HCEC 1CT (cell line): ENCODE measurements around the gene CIT.
"Not testable (repeated sequence)": the region's sequence is repeated elsewhere in the genome, so short reads cannot be mapped to it uniquely, and the experiment has no call there.

Source experiments
- DNase-seq: peaks from one replicate; pipeline ENCODE4 v3.0.0-alpha.2; 2017

The CIT gene

GRCh38 chr12:119728444-119728745 is 148.7 kb downstream of the CIT start:
- no peak for DNase-seq

DNA sequence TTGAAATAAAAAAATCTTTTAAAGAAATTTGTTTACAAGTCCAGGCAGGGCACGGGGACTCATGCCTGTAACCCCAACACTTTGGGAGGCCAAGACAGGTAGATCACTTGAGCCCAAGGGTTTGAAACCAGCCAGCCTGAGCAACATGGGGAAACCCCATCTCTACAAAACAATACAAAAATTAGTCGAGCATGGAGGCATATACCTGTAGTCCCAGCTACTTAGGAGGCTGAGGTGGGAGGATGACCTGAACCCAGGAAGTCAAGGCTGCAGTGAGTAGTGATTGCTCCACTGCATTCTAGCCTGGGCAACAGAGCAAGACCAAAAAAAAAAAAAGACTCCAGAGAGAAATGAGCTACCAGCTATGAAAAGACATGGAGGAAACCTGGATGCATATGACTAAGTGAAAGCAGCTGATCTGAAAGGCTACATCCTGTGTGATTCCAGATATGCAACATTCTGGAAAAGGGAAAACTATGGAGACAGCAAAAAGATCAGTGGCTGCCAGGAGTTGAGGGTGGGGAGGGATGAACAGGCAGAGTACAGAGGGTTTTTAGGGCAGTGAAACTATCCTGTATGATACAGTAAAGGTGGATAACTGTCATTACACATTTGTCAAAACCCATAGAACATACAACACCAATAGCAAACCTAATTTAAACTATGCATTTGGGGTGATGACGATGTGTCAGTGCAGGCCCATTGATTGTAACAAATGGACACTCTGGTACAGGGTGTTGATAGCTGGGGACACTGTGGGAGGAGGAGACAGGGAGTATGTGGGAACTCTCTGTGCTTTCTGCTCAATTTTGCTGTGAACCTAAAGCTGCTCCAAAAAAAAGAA is 149.3 kb downstream of the CIT start:
- no peak for DNase-seq

GRCh38 chr12:119725523-119725922 is 151.6 kb downstream of the CIT start:
- DNase-seq, result no peak

- DNase-seq, result no peak
Measured at GRCh38 chr12:119721306-119721705, 155.8 kb downstream of the CIT start.

DNA sequence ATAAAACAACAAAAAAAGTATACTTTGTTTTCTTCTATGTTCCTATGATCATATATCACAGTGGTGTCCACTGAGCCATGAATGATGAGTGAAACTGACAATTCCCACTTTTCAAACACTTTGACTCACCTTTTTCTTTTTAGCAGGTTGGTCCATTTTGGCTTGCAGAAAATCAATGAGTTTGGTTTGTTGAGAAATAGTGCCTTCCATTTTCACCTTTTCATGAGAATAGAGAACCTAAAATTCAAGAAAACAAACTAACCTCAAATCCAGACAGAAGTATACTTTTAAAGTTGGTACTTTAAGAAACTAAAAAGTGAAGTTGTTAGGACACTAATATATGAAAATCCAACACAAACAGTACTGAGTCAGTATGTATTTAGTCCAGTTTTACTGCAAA is 156.8 kb downstream of the CIT start:
- no peak for DNase-seq

DNA sequence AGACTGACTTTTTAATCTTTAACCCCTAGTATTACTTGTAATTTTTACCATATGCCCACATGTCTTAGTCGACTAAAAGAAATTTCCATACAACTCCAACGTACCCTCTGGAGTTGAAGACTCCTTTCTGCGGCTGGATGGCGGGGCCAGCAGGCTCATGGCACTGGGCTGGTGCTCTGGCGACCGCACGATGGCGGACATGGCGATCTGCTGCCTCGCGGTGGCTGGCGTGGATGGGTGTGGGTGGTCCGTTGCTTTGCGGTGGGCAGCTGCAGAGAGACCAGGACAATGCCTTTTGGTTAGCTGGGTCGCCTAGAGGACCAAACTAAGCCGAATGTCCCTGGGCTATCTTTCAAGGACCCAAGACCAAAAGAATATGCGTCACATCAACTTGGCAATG is 159.0 kb downstream of the CIT start:
- no peak for DNase-seq

- DNase-seq, result peak; percentile 40
Measured at GRCh38 chr12:119715268-119715620, 161.9 kb downstream of the CIT start.

DNA sequence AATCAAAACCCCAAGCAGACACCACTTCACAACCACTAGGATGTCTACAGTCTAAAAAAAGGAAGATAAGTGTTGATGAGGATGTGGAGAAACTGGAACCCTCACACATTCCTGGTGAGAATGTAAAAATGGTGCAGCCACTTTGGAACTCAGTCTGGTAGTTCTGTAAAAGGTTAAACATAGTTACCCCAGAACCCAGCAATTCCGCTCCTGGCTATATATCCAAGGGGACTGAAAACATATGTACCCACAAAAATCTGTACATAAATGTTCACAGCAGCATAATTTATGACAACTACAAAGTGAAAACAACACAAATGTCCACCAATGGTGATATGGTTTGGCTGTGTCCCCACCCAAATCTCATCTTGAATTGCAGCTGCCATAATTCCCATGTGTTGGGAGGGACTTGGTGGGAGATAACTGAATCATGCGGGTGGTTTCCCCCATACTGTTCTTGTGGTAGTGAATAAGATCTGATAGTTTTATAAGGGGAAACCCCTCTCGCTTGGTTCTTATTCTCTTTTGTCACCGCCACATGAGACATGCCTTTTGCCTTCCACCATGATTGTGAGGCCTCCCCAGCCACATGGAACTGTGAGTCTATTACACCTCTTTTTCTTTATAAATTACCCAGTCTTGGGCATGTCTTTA is 162.4 kb downstream of the CIT start:
- DNase-seq, result no peak

DNA sequence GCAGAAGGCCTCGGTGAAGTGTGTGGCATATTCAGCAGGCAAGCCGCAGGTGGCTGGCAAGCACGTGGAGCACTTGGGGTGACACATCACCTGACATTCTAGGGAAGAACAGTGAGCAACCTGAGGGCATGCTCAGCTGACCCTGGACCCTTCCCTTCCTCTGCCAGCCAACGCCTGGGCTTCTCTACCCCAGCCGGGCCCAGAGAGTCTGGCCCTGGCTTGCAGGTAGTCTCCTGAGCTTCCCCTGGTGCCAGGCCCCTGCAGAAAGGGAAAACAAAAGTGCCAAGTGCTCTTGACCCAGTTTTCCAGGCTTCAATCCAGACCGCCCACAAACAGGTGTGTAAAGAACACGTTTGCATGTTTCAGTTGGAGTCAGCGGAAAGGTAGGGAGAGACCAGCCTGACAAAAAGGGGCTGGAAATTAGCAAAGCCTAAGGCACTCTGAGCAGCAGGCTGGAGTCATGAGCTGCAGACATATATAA is 163.5 kb downstream of the CIT start:
- DNase-seq, result no peak

GRCh38 chr12:119712721-119713120 is 164.4 kb downstream of the CIT start:
- no peak for DNase-seq

DNA sequence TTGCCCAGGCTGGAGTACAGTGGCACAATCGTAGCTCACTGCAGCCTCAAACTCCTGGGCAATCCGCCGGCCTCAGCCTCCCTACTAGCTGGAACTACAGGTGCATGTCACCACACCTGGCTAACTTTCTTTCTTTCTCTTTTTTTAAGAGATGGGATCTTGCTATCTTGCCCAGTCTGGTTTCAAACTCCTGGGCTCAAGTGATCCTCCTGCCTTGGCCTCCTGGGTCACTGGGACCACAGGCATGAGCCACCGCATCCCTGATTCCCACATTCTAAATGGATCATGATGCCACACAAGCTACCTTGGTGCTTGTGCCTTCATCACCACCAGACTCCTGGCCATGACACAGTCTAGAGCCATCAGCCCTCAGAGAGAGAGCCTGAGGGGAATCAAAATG is 165.4 kb downstream of the CIT start:
- DNase-seq, result no peak

DNA sequence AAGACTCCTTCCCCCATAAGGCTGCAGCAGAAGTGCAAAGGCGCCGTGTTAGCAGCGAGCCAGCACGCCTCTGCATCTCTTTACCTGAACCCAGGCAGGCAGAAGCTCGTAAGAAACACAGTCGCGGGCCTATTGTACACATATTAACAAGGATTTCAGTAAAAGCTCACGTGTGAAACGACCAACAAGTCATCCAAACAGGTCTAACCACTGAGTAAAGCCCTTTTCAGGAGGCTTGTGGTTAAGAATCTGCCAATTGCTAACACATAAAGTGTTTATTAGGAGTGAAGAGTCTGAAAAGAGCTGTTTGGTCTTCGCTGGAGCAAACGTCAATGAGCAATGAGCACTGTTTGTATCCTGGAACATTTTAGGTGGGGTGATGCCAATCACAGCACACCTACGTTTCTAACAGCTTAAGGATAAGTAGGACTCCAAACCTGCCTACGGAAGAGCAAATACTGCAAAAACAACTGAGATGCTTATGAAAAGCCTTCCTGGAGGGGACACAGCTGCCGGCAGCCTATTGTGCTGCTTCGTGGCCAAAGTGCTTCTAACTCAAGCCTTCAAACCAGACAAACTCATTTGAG is 166.1 kb downstream of the CIT start:
- no peak for DNase-seq

DNA sequence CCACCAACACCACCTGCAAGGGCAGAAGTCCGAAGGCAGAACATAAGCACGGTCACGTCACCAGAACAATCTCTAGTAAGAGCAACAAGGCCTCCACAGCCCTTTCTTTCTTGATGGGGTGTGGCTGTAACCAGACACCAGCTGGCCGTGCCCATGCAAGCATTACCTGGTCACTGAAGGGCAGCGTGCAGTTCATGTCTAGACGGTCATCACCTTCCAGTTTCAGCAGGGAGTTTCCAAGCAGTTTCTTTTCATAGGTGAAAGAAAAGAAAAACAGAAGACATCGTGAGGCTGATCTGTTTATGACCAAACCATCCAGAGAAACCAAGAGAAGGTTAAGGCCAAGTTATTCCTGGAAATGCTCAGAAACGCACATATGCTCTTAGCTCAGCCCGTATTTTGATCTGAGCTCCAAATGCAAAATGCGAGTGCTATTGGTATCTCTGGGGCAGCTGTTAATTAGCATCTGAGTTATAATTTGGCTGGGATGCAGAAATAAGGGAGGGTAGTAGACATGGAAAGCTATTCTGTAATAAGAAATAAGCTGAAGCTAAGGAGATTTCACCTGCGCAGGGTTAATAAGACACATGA is 166.7 kb downstream of the CIT start:
- DNase-seq, result no peak

- not testable (repeated sequence) for DNase-seq
Measured at GRCh38 chr12:119706427-119706826, 170.7 kb downstream of the CIT start.

DNA sequence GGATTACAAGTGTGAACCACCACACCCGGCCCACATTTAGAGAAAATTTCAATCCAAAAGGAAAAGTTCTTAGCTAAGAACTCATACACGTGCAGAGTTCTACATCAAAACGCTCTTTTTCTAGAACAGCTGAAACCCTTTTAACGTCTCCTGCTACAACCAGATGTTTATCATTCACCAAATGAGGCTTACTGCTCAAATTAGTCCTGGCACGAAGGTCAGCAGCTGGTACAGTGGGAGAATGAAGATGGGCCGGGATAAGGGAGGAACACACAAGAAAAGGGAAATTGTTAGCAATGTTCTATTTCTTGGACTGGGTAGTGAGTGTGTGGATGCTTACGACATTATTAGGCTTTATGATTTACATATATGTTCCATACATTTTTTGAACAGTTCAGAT is 171.9 kb downstream of the CIT start:
- no peak for DNase-seq

DNA sequence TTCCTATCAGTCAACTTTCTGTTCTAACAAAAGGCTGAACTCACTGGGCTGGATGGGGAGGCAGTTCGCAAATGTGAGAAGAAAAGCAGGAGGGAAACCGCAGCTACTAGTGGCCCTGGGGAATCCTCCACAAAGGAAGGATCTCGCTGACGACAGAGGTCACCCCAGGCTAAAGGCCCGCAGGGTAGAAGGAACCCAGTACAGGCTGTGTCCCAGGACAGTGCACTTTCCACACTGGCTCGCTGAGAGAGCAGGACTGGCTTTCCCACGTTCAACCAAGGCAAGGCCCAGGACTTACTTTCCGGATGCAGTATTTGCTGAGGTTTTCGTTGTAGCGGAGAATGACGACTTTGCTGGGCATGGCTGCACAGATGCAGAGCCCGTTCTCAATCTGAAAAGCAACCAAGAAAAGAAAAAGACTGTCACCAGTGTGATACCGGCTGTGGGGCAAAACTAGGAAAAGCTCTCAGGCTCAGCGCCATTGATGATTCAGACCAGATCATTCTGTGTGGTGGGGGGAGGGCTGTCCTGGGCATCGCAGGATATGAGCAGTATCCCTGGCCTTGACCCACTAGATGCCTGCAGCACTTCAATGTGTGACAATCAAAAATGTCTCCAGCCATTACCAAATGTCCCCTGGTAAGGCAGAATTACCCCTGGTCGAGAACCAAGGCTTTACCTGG is 172.9 kb downstream of the CIT start:
- DNase-seq, result peak; percentile 63

GRCh38 chr12:119700078-119700477 is 177.0 kb downstream of the CIT start:
- DNase-seq, result no peak

DNA sequence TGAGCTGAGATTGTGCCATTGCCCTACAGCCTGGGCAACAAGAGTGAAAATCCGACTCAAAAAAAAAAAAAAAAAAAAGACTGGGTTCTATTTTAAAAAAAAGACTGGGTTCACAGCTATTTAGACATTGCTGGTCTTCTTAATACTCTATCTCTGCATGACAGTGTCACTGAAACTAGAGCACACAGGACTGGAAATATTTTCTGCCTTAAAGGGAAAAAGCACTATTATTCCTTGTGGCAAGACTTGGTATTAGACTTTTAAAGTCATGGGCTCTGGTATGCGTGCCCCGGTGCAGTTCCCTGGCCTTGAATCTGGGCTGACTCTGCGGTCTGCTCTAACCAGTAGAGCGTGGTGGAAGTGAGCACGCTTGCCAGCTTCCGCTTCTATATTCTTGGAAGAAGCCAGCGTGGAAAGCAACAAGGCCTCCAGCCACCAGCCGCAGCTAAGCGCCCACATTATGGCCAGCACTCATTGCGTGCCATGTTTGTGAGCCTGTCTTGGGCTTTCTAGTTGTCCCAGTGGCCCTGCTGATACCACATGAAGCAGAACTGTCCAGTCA is 177.8 kb downstream of the CIT start:
- DNase-seq, result no peak

- DNase-seq, result no peak
Measured at GRCh38 chr12:119696943-119697342, 180.2 kb downstream of the CIT start.

DNA sequence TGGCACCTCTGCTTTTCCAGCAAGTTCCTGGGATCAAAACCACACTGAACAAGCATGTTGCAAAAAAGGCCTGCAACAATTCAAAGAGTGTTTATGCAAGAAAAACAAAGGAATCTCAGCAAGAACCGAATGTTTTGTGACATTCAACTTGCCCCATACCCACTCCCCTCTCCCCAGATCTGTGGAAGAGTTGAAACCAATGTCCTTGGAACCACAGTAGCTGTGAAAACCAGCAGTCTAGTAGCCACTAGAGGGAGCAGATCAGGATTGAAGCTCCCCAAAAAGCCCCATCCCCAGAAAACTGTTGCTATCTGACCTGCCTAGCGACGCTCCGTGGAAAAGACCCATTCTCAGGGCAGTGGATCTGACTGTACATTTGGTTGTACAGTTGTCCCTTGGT is 182.1 kb downstream of the CIT start:
- peak; percentile 10 for DNase-seq

- no peak for DNase-seq
Measured at GRCh38 chr12:119694111-119694510, 183.0 kb downstream of the CIT start.

- no peak for DNase-seq
Measured at GRCh38 chr12:119693511-119693910, 183.6 kb downstream of the CIT start.

DNA sequence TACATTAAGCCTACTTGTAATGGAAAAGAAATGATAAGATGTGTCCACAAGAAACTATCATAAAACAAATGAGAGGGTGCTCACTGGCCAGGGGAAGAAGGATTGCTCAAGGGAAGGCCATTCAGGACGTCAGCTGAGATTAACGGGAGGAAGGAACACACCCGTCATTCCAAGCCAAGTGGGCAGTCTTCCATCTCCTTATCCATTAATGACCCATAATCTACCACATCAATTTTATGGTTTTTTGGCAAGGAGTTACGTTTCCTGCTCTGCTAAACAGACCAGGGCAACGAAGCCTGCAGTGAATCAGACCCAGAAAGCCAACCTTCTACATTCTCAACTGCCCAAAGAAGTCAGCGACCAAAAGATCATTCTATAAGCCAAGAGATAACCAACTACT is 184.1 kb downstream of the CIT start:
- DNase-seq, result peak; percentile 96
